ENCODE measurements around the gene TEX53. TPM values are rescaled to one million over a fixed set of nuclear protein-coding genes. Genes with fewer than 3 reads are reported as not detected.

TEX53 gene
- total RNA-seq, 1 experiment from 2014 or later: not detected

DNA sequence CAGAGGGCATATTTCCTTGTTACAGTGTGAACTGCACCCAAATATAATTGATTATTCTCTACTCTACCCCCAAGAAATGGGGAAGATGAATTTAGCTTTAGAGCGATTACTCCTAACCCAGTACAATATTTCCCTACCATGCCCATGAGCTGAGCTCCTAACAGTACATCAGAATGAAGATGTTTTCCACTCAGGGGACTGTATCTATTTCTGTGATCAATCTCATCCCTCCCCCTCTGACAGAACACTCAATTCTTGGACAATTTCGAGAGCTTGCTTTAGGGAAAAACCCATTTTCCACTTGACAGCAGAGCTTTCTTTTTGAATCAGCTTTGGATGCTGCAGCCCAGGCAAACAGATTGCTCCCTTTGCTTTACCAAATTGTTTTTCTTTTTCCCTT, 49.1 kb upstream of the TEX53 start:
- ChIA-PET RAD21 (ENCODE audit: low non-redundant PET in 1 of 2, low total read pairs in 2 of 2, uncharacterized antibody in 2 of 2, unreplicated experiment in 2 of 2) (no interaction called here), POLR2A (no interaction called here), CTCF (interaction anchor here (1.2 kb wide), 1 partner anchor 17 kb away, joined by 3 read pairs; no protein-coding TSS in a partner anchor)
- DNase-seq (ENCODE audit: low read depth, low spot score) (no peak), ATAC-seq (no peak)
- TF ChIP-seq, protein P1, sequence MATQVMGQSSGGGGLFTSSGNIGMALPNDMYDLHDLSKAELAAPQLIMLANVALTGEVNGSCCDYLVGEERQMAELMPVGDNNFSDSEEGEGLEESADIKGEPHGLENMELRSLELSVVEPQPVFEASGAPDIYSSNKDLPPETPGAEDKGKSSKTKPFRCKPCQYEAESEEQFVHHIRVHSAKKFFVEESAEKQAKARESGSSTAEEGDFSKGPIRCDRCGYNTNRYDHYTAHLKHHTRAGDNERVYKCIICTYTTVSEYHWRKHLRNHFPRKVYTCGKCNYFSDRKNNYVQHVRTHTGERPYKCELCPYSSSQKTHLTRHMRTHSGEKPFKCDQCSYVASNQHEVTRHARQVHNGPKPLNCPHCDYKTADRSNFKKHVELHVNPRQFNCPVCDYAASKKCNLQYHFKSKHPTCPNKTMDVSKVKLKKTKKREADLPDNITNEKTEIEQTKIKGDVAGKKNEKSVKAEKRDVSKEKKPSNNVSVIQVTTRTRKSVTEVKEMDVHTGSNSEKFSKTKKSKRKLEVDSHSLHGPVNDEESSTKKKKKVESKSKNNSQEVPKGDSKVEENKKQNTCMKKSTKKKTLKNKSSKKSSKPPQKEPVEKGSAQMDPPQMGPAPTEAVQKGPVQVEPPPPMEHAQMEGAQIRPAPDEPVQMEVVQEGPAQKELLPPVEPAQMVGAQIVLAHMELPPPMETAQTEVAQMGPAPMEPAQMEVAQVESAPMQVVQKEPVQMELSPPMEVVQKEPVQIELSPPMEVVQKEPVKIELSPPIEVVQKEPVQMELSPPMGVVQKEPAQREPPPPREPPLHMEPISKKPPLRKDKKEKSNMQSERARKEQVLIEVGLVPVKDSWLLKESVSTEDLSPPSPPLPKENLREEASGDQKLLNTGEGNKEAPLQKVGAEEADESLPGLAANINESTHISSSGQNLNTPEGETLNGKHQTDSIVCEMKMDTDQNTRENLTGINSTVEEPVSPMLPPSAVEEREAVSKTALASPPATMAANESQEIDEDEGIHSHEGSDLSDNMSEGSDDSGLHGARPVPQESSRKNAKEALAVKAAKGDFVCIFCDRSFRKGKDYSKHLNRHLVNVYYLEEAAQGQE (IDR thresholded peaks at IDR 0.05; ENCODE audit: low read depth): no peak
- peaks cover 5% of the 10 kb centered on the region; the same call in 1 of the 2 replicates for H3K27me3 ChIP-seq (ENCODE audit: insufficient read depth, low read length)
- peaks cover 0 to 5% of the 10 kb centered on the region in 2 experiments; a peak in 1 of 4 replicates for H3K4me1 ChIP-seq (ENCODE audit: control insufficient read depth in 1 of 2, insufficient read depth in 2 of 2, low read length in 2 of 2)
- no peaks in the 10 kb centered on the region for H3K9me3 ChIP-seq (ENCODE audit: control insufficient read depth in 1 of 2, insufficient read depth in 1 of 2, low read depth in 1 of 2, low read length in 2 of 2)
- intact Hi-C loops (cut with micrococcal nuclease): no loop called here
- no peak overlapping the region for H3K9ac ChIP-seq (ENCODE audit: low read length)
- no peaks in the 10 kb centered on the region for H4K20me1 ChIP-seq (ENCODE audit: insufficient read depth)
- H3K9me2 ChIP-seq (ENCODE audit: insufficient read depth): no peaks in the 10 kb centered on the region
- H3K36me3 ChIP-seq (ENCODE audit: control insufficient read depth in 1 of 2, insufficient read depth in 2 of 2, low read length in 2 of 2): no peaks in the 10 kb centered on the region
- no peak overlapping the region for H2AFZ ChIP-seq (ENCODE audit: low read depth, low read length, poor library complexity, severe bottlenecking)
- H3K79me2 ChIP-seq (ENCODE audit: insufficient read depth, low read length): no peaks in the 10 kb centered on the region
- no peak overlapping the region for H3K4me3 ChIP-seq (replicated peaks in 1 of 2; ENCODE audit: low read depth in 1 of 2, low read length in 2 of 2)
- no TSS peak for BruUV-seq (replicated peaks)
- H3K27ac ChIP-seq (ENCODE audit: low read depth, low read length): no peak overlapping the region
- no peak overlapping the region for H3K4me2 ChIP-seq (ENCODE audit: low read length)

DNA sequence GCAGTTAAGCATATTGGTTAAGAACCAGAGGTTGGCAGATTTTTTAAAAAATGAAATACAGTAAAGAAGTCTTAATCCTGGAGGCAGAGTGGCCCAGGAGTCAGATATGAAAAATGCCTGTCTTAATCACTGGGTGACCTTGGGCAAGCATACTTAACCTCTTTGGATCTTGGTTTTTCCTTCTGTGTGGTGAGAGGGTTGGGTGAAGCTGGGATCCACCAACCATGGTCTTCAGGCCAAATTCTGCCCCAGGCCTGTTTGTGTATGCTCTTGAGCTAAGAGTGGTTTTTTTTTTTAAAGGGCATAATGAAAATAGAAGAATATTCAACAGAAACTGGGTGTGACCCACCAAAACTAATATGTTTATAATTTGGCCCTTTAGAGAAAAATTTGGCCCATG, 44.4 kb upstream of the TEX53 start:
- no peak overlapping the region for H3K9ac ChIP-seq (ENCODE audit: low read length)
- no peaks in the 10 kb centered on the region for H3K9me3 ChIP-seq (ENCODE audit: control insufficient read depth in 1 of 2, insufficient read depth in 1 of 2, low read depth in 1 of 2, low read length in 2 of 2)
- no peaks in the 10 kb centered on the region for H4K20me1 ChIP-seq (ENCODE audit: insufficient read depth)
- H3K4me2 ChIP-seq (ENCODE audit: low read length): no peak overlapping the region
- H3K27me3 ChIP-seq (ENCODE audit: insufficient read depth, low read length): no peaks in the 10 kb centered on the region
- ChIA-PET CTCF (no interaction called here), RAD21 (ENCODE audit: low non-redundant PET in 1 of 2, low total read pairs in 2 of 2, uncharacterized antibody in 2 of 2, unreplicated experiment in 2 of 2) (no interaction called here), POLR2A (no interaction called here)
- no peak overlapping the region for H3K27ac ChIP-seq (ENCODE audit: low read depth, low read length)
- no TSS peak for BruUV-seq (replicated peaks)
- no peak overlapping the region for H3K4me3 ChIP-seq (replicated peaks in 1 of 2; ENCODE audit: low read depth in 1 of 2, low read length in 2 of 2)
- TF ChIP-seq, protein P2, sequence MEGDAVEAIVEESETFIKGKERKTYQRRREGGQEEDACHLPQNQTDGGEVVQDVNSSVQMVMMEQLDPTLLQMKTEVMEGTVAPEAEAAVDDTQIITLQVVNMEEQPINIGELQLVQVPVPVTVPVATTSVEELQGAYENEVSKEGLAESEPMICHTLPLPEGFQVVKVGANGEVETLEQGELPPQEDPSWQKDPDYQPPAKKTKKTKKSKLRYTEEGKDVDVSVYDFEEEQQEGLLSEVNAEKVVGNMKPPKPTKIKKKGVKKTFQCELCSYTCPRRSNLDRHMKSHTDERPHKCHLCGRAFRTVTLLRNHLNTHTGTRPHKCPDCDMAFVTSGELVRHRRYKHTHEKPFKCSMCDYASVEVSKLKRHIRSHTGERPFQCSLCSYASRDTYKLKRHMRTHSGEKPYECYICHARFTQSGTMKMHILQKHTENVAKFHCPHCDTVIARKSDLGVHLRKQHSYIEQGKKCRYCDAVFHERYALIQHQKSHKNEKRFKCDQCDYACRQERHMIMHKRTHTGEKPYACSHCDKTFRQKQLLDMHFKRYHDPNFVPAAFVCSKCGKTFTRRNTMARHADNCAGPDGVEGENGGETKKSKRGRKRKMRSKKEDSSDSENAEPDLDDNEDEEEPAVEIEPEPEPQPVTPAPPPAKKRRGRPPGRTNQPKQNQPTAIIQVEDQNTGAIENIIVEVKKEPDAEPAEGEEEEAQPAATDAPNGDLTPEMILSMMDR (IDR thresholded peaks at IDR 0.05 in 2 of 3, conservative IDR thresholded peaks at IDR 0.05 in 1 of 3; ENCODE audit: borderline replicate concordance in 1 of 3, insufficient read depth in 1 of 3, low read depth in 2 of 3, low read length in 2 of 3): no peak
- TF ChIP-seq YY1 (IDR thresholded peaks at IDR 0.05; ENCODE audit: extremely low read depth, insufficient replicate concordance, low read depth, low read length): no peak
- H3K9me2 ChIP-seq (ENCODE audit: insufficient read depth): no peaks in the 10 kb centered on the region
- no peak overlapping the region for H2AFZ ChIP-seq (ENCODE audit: low read depth, low read length, poor library complexity, severe bottlenecking)
- ATAC-seq (no peak), DNase-seq (ENCODE audit: low read depth, low spot score) (no peak)
- intact Hi-C loops (cut with micrococcal nuclease): no loop called here
- H3K79me2 ChIP-seq (ENCODE audit: insufficient read depth, low read length): no peaks in the 10 kb centered on the region
- no peaks in the 10 kb centered on the region for H3K36me3 ChIP-seq (ENCODE audit: control insufficient read depth in 1 of 2, insufficient read depth in 2 of 2, low read length in 2 of 2)
- H3K4me1 ChIP-seq (ENCODE audit: control insufficient read depth in 1 of 2, insufficient read depth in 2 of 2, low read length in 2 of 2): peaks cover 0 to 10% of the 10 kb centered on the region in 2 experiments; a peak in 2 of 4 replicates
